Measurements from ENCODE around the gene SLC7A4. TPM values are rescaled to one million over a fixed set of nuclear protein-coding genes. Genes with fewer than 3 reads are reported as not detected.
"Not testable (repeated sequence)": the region's sequence is repeated elsewhere in the genome, so short reads cannot be mapped to it uniquely, and the experiment has no call there.

Gene SLC7A4
- total RNA-seq, 1 donor: 0.36 TPM

- H3K79me2 ChIP-seq (ENCODE audit: insufficient read depth, low read length): no peaks in the 10 kb centered on the region
- no peaks in the 10 kb centered on the region for H4K20me1 ChIP-seq (ENCODE audit: insufficient read depth, low read length)
- DNase-seq (ENCODE audit: insufficient read length, low spot score, missing footprints): peak; percentile 62
- no peaks in the 10 kb centered on the region for H3K36me3 ChIP-seq (ENCODE audit: insufficient read depth, low read length)
- no peaks in the 10 kb centered on the region for H3K9me3 ChIP-seq (ENCODE audit: low read depth, low read length)
- H3K4me2 ChIP-seq (ENCODE audit: insufficient read depth, low read length): no peak overlapping the region
- no peaks in the 10 kb centered on the region for H3K27me3 ChIP-seq (ENCODE audit: insufficient read depth, low read length)
- H3K4me3 ChIP-seq (ENCODE audit: insufficient read depth, low read length): no peak overlapping the region
- no peak for TF ChIP-seq CTCF (IDR thresholded peaks at IDR 0.05; ENCODE audit: extremely low read depth, low read depth, low read length)
- H3K4me1 ChIP-seq (ENCODE audit: insufficient read depth, low read length): peaks cover 51% of the 10 kb centered on the region
- no peak overlapping the region for H3K27ac ChIP-seq (ENCODE audit: low read depth, low read length)
- no peak overlapping the region for H2AFZ ChIP-seq (ENCODE audit: low read length)
These were observed 10.9 kb upstream of the SLC7A4 start for GRCh38 chr22:21042978-21043859.

- Histone ChIP-seq H3K4me2 (ENCODE audit: insufficient read depth, low read length) (no peak overlapping the region), H3K36me3 (ENCODE audit: insufficient read depth, low read length) (no peaks in the 10 kb centered on the region), H3K79me2 (ENCODE audit: insufficient read depth, low read length) (no peaks in the 10 kb centered on the region), H4K20me1 (ENCODE audit: insufficient read depth, low read length) (no peaks in the 10 kb centered on the region), H3K27ac (ENCODE audit: low read depth, low read length) (peak overlapping the region; percentile 60), H3K9me3 (ENCODE audit: low read depth, low read length) (no peaks in the 10 kb centered on the region), H2AFZ (ENCODE audit: low read length) (no peak overlapping the region), H3K4me1 (ENCODE audit: insufficient read depth, low read length) (peaks cover 62% of the 10 kb centered on the region), H3K4me3 (ENCODE audit: insufficient read depth, low read length) (no peak overlapping the region), H3K27me3 (ENCODE audit: insufficient read depth, low read length) (no peaks in the 10 kb centered on the region)
- DNase-seq (ENCODE audit: insufficient read length, low spot score, missing footprints): peak; percentile 94
- no peak for TF ChIP-seq CTCF (IDR thresholded peaks at IDR 0.05; ENCODE audit: extremely low read depth, low read depth, low read length)
These were observed 9.6 kb upstream of the SLC7A4 start for GRCh38 chr22:21041937-21042336.

GRCh38 chr22:21039158-21039557, 6.8 kb upstream of the SLC7A4 start:
- DNase-seq (ENCODE audit: insufficient read length, low spot score, missing footprints); H3K79me2 ChIP-seq (ENCODE audit: insufficient read depth, low read length); H2AFZ ChIP-seq (ENCODE audit: low read length); H3K4me2 ChIP-seq (ENCODE audit: insufficient read depth, low read length); H3K36me3 ChIP-seq (ENCODE audit: insufficient read depth, low read length); H3K27me3 ChIP-seq (ENCODE audit: insufficient read depth, low read length); H3K4me3 ChIP-seq (ENCODE audit: insufficient read depth, low read length); H3K27ac ChIP-seq (ENCODE audit: low read depth, low read length); H3K9me3 ChIP-seq (ENCODE audit: low read depth, low read length); H4K20me1 ChIP-seq (ENCODE audit: insufficient read depth, low read length): not testable (repeated sequence)
- H3K4me1 ChIP-seq (ENCODE audit: insufficient read depth, low read length): peaks cover 44% of the 10 kb centered on the region

GRCh38 chr22:21038405-21038804, 6.0 kb upstream of the SLC7A4 start:
- H3K4me2 ChIP-seq (ENCODE audit: insufficient read depth, low read length): peak overlapping the region; percentile 7
- no peaks in the 10 kb centered on the region for H3K27me3 ChIP-seq (ENCODE audit: insufficient read depth, low read length)
- no peaks in the 10 kb centered on the region for H3K79me2 ChIP-seq (ENCODE audit: insufficient read depth, low read length)
- no peaks in the 10 kb centered on the region for H3K36me3 ChIP-seq (ENCODE audit: insufficient read depth, low read length)
- DNase-seq (ENCODE audit: insufficient read length, low spot score, missing footprints): no peak
- H3K27ac ChIP-seq (ENCODE audit: low read depth, low read length): peak overlapping the region; percentile 78
- H4K20me1 ChIP-seq (ENCODE audit: insufficient read depth, low read length): no peaks in the 10 kb centered on the region
- H3K4me1 ChIP-seq (ENCODE audit: insufficient read depth, low read length): peaks cover 36% of the 10 kb centered on the region
- H3K4me3 ChIP-seq (ENCODE audit: insufficient read depth, low read length): no peak overlapping the region
- no peak for TF ChIP-seq CTCF (IDR thresholded peaks at IDR 0.05; ENCODE audit: extremely low read depth, low read depth, low read length)
- H3K9me3 ChIP-seq (ENCODE audit: low read depth, low read length): no peaks in the 10 kb centered on the region
- no peak overlapping the region for H2AFZ ChIP-seq (ENCODE audit: low read length)
